ENCODE data around the gene TBX19. TPM values are rescaled to one million over a fixed set of nuclear protein-coding genes. Genes with fewer than 3 reads are reported as not detected.

The TBX19 gene
- 0.85 and 0.96 TPM in 2 replicates for total RNA-seq

GRCh38 chr1:168280296-168280927, at the start of gene TBX19:
TBX19 (plus strand) TSS chr1:168280877; CDS start chr1:168281091, 214 bp downstream.

Other genes starting within 250 kb of the TBX19 start
- 9.4 and 20.5 TPM in 2 replicates for gene GPR161, start 143.9 kb upstream of the TBX19 start, total RNA-seq
- gene TIPRL, start 101.9 kb upstream of the TBX19 start, total RNA-seq = 31.8 and 40.7 TPM in 2 replicates
- 24.3 and 35.7 TPM in 2 replicates for gene SFT2D2, start 54.9 kb upstream of the TBX19 start, total RNA-seq